Measurements from ENCODE around the gene TPD52L1. TPM values are rescaled to one million over a fixed set of nuclear protein-coding genes. Genes with fewer than 3 reads are reported as not detected.

Gene TPD52L1
- total RNA-seq, 1 donor from 2014 or later = 93.6 TPM

- Histone ChIP-seq H3K4me1 (no peaks in the 10 kb centered on the region), H3K27me3 (no peaks in the 10 kb centered on the region), H3K9me3 (no peaks in the 10 kb centered on the region), H3K4me3 (no peak overlapping the region), H3K27ac (peak overlapping the region in 1 of 2 donors; percentile 18), H3K36me3 (no peaks in the 10 kb centered on the region)
- TF ChIP-seq CTCF (IDR thresholded peaks at IDR 0.05) = peak; percentile 74 to 85 (median 80)
- intact Hi-C loops (cut with DNase I) = loop anchor here (2.0 to 10.0 kb wide), 4 partner anchors 51 to 661 kb away; partner anchors contain the start of gene HINT3
- DNase-seq (ENCODE audit: low spot score in 2 of 2) = no peak
These were observed 157.5 kb downstream of the TPD52L1 start for GRCh38 chr6:125310994-125311649.

GRCh38 chr6:125312478-125312877, 158.9 kb downstream of the TPD52L1 start:
- intact Hi-C loops (cut with DNase I) = loop anchor here (5.0 to 10.0 kb wide), 3 partner anchors 50 to 660 kb away; no protein-coding TSS in a partner anchor
- Histone ChIP-seq H3K4me1 (no peaks in the 10 kb centered on the region), H3K27ac (no peak overlapping the region), H3K36me3 (no peaks in the 10 kb centered on the region), H3K9me3 (no peaks in the 10 kb centered on the region), H3K4me3 (no peak overlapping the region), H3K27me3 (no peaks in the 10 kb centered on the region)
- no peak for TF ChIP-seq CTCF (IDR thresholded peaks at IDR 0.05)
- DNase-seq (ENCODE audit: low spot score in 2 of 2) = no peak

- intact Hi-C loops (cut with DNase I) = loop anchor here (5.0 to 10.0 kb wide), 3 partner anchors 49 to 659 kb away; no protein-coding TSS in a partner anchor
- TF ChIP-seq CTCF (IDR thresholded peaks at IDR 0.05) = no peak
- no peaks in the 10 kb centered on the region for H3K9me3 ChIP-seq
- H3K4me3 ChIP-seq = no peak overlapping the region
- H3K27ac ChIP-seq = no peak overlapping the region
- no peaks in the 10 kb centered on the region for H3K4me1 ChIP-seq
- no peaks in the 10 kb centered on the region for H3K27me3 ChIP-seq
- H3K36me3 ChIP-seq = no peaks in the 10 kb centered on the region
- DNase-seq (ENCODE audit: low spot score in 2 of 2) = no peak
These were observed 159.4 kb downstream of the TPD52L1 start for GRCh38 chr6:125312950-125313349.

Other genes with a start within 250 kb of the TPD52L1 start
- 7.3 TPM for gene RNF217, start 191.3 kb upstream of the TPD52L1 start, total RNA-seq
- gene HDDC2, start 148.2 kb downstream of the TPD52L1 start, total RNA-seq = 2.4 TPM